HepG2 (cell line): Measurements from ENCODE around the gene ZFP36L2. TPM values are rescaled to one million over a fixed set of nuclear protein-coding genes. Genes with fewer than 3 reads are reported as not detected.
A peak's percentile ranks its signal among the peaks of the same experiment; 100 is the strongest.

ENCODE experiments used
- CHD2 ChIP-seq: IDR thresholded peaks from 2 replicates; pipeline ENCODE4 v1.6.1; 2011; ENCODE audit warnings: low read depth, low read length, improper control_type of control experiment
- CHD4 ChIP-seq: fragments of 200-600 bp; sonication (generic); IDR thresholded peaks from 2 replicates; pipeline ENCODE4 v1.7.0; 2017; ENCODE audit warnings: mild to moderate bottlenecking, low read length, borderline replicate concordance
- EZH2 ChIP-seq: conservative IDR thresholded peaks from 2 replicates; pipeline ENCODE4 v1.6.1; 2012; ENCODE audit warnings: mild to moderate bottlenecking, low read depth, low read length, moderate library complexity
- HIVEP1 ChIP-seq: sonication (generic); formaldehyde crosslinking; IDR thresholded peaks from 2 replicates; pipeline ENCODE4 v1.4.0; 2020; ENCODE audit warnings: mild to moderate bottlenecking, missing genetic modification reagents
- HMGA1 ChIP-seq: sonication (generic); formaldehyde crosslinking; conservative IDR thresholded peaks from 2 replicates; pipeline ENCODE4 v1.4.0; 2020; ENCODE audit warnings: missing genetic modification reagents
- RXRB ChIP-seq: IDR thresholded peaks from 2 replicates; pipeline ENCODE4 v1.6.1; 2016; ENCODE audit warnings: borderline replicate concordance, missing genetic modification reagents, missing compliant biosample characterization
- SIN3A ChIP-seq: IDR thresholded peaks from 2 replicates; pipeline ENCODE4 v1.6.1; 2011; ENCODE audit warnings: low read depth, mild to moderate bottlenecking, control low read depth, low read length, borderline replicate concordance
- SIN3B ChIP-seq: fragments of 150-350 bp; IDR thresholded peaks from 2 replicates; pipeline ENCODE4 v1.6.1; 2014; ENCODE audit warnings: low read length
- TBL1XR1 ChIP-seq: fragments of 150-350 bp; IDR thresholded peaks from 2 replicates; pipeline ENCODE4 v1.6.1; 2014; ENCODE audit warnings: borderline replicate concordance, low read length; ENCODE audit not compliant: partially characterized antibody
- TSC22D2 ChIP-seq: sonication (generic); formaldehyde crosslinking; IDR thresholded peaks from 2 replicates; pipeline ENCODE4 v1.5.1; 2020; ENCODE audit warnings: missing genetic modification reagents, mild to moderate bottlenecking, borderline replicate concordance
- ZFYVE20 ChIP-seq: sonication (generic); formaldehyde crosslinking; IDR thresholded peaks from 2 replicates; pipeline ENCODE4 v1.8.0; 2023; ENCODE audit warnings: low read depth, mild to moderate bottlenecking, moderate library complexity, missing genetic modification reagents, borderline replicate concordance
- ZNF274 ChIP-seq: sonication (generic); formaldehyde crosslinking; IDR thresholded peaks from 2 replicates; pipeline ENCODE4 v1.5.1; 2020; ENCODE audit warnings: mild to moderate bottlenecking, missing genetic modification reagents
- ZNF333 ChIP-seq: sonication (generic); formaldehyde crosslinking; IDR thresholded peaks from 2 replicates; pipeline ENCODE4 v1.4.0; 2020; ENCODE audit warnings: mild to moderate bottlenecking, missing genetic modification reagents, borderline replicate concordance
- ZNF563 ChIP-seq: sonication (generic); formaldehyde crosslinking; IDR thresholded peaks from 2 replicates; pipeline ENCODE4 v1.8.0; 2022; ENCODE audit warnings: mild to moderate bottlenecking, moderate library complexity, missing genetic modification reagents
- ZNF589 ChIP-seq: sonication (generic); formaldehyde crosslinking; conservative IDR thresholded peaks from 2 replicates; pipeline ENCODE4 v1.8.0; 2022; ENCODE audit warnings: mild to moderate bottlenecking, moderate library complexity, missing genetic modification reagents
- ZNF614 ChIP-seq: IDR thresholded peaks from 2 replicates; pipeline ENCODE4 v1.6.1; 2018; ENCODE audit warnings: missing biosample characterization, missing genetic modification reagents, inconsistent platforms, borderline replicate concordance
- ZNF839 ChIP-seq: sonication (generic); formaldehyde crosslinking; IDR thresholded peaks from 2 replicates; pipeline ENCODE4 v1.4.0; 2020; ENCODE audit warnings: missing genetic modification reagents, mild to moderate bottlenecking, borderline replicate concordance
- ZSCAN20 ChIP-seq: sonication (generic); formaldehyde crosslinking; IDR thresholded peaks from 2 replicates; pipeline ENCODE4 v1.4.0; 2020; ENCODE audit warnings: missing genetic modification reagents, mild to moderate bottlenecking, borderline replicate concordance
- polyA plus RNA-seq, 8 experiments: library from polyadenylated mRNA; depleted of rRNA in 3 of 8; stranded (reverse) in 7 of 8; unstranded in 1 of 8; fragments of >200 nt; fragmentation: Illumina TruSeq in 4 of 8; extraction: Trizol in 4 of 8; gene quantifications; 2 replicates each; pipeline versions ENCODE4 v1.2.1 to v1.2.3, GENCODE V29; 2011 to 2016; ENCODE audit warnings: low read depth in 4 of 8, missing spikeins in 1 of 8, mixed read lengths in 1 of 8; ENCODE audit not compliant: insufficient read depth in 1 of 8
- total RNA-seq, 5 experiments: library from RNA; depleted of rRNA; stranded (reverse); fragments of >200 nt; fragmentation: Illumina TruSeq; extraction: Trizol; gene quantifications; 2 replicates each; pipeline ENCODE4 v1.2.3, GENCODE V29; 2016; ENCODE audit warnings: low read depth in 1 of 5
- TF ChIP-seq, protein P1 (sequence below), 2 experiments: fragments of 450-650 bp in 1 of 2; sonication (generic) in 1 of 2; formaldehyde crosslinking in 1 of 2; IDR thresholded peaks; 2 replicates each; pipeline versions ENCODE4 v1.6.1 to v1.8.0; 2016 to 2022; ENCODE audit warnings: antibody characterized with exemption in 1 of 2, mild to moderate bottlenecking in 1 of 2, missing genetic modification reagents in 1 of 2

The ZFP36L2 gene
- total and polyA plus RNA-seq, 2 of the 13 experiments (the other 11 are each of a cell fraction or from before 2014, with no cell fraction given) = 11.2 to 21.8 TPM

DNA sequence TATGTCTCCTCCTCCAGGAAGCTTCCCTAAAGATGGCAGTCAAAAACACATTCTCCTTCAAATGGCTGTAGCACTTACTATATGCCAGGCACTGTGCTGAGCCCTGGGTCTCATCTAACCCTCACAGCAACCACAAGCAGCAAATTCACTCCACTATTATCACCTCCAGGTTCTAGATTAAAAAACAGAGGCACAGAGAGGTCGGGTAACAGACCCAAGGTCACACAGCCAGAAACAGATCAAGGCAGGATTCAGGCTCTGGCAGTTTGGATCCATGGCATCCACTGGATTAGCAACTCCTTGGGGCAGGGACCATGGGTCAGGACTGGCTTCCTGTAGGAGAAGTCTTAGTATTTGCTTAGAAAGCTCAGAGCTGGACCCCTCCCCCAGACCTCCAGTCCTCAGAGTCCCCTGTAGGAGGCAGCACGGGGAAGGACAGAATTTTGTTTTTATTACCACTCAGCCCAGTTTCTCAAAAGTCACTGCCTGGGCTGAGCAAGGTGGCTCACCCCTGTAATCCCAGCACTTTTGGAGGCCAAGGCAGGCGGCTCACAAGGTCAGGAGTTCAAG lies 34.4 kb downstream of the ZFP36L2 start (continued):
- TF ChIP-seq, protein P1, sequence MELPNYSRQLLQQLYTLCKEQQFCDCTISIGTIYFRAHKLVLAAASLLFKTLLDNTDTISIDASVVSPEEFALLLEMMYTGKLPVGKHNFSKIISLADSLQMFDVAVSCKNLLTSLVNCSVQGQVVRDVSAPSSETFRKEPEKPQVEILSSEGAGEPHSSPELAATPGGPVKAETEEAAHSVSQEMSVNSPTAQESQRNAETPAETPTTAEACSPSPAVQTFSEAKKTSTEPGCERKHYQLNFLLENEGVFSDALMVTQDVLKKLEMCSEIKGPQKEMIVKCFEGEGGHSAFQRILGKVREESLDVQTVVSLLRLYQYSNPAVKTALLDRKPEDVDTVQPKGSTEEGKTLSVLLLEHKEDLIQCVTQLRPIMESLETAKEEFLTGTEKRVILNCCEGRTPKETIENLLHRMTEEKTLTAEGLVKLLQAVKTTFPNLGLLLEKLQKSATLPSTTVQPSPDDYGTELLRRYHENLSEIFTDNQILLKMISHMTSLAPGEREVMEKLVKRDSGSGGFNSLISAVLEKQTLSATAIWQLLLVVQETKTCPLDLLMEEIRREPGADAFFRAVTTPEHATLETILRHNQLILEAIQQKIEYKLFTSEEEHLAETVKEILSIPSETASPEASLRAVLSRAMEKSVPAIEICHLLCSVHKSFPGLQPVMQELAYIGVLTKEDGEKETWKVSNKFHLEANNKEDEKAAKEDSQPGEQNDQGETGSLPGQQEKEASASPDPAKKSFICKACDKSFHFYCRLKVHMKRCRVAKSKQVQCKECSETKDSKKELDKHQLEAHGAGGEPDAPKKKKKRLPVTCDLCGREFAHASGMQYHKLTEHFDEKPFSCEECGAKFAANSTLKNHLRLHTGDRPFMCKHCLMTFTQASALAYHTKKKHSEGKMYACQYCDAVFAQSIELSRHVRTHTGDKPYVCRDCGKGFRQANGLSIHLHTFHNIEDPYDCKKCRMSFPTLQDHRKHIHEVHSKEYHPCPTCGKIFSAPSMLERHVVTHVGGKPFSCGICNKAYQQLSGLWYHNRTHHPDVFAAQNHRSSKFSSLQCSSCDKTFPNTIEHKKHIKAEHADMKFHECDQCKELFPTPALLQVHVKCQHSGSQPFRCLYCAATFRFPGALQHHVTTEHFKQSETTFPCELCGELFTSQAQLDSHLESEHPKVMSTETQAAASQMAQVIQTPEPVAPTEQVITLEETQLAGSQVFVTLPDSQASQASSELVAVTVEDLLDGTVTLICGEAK (IDR thresholded peaks at IDR 0.05) = no peak
- TF ChIP-seq, protein P1 (CRISPR knock-in tag; IDR thresholded peaks at IDR 0.05) = no peak
- no peak for TF ChIP-seq ZNF614 (CRISPR knock-in tag)
- TF ChIP-seq ZFYVE20 = no peak
- TF ChIP-seq RXRB (CRISPR knock-in tag) = no peak
- TF ChIP-seq TBL1XR1 = no peak
- no peak for TF ChIP-seq ZNF839 (CRISPR knock-in tag)
- TF ChIP-seq ZNF333 (CRISPR knock-in tag) = no peak
- TF ChIP-seq ZNF563 = 0 out of 2 replicates have a peak, but pooled peaks have one; percentile 33
- TF ChIP-seq ZNF274 = no peak
- no peak for TF ChIP-seq CHD2
- no peak for TF ChIP-seq HMGA1 (CRISPR knock-in tag)
- no peak for TF ChIP-seq ZSCAN20 (CRISPR knock-in tag)
- TF ChIP-seq ZNF589 (CRISPR knock-in tag) = no peak
- no peak for TF ChIP-seq TSC22D2 (CRISPR knock-in tag)
- no peak for TF ChIP-seq SIN3A
- no peak for TF ChIP-seq SIN3B
- TF ChIP-seq CHD4 = 0 out of 2 replicates have a peak, but pooled peaks have one; percentile 26
- 0 out of 2 replicates have a peak, but pooled peaks have one; percentile 20 for TF ChIP-seq HIVEP1
- TF ChIP-seq EZH2 = no peak
